Activated T-cell treated with anti-CD3 and anti-CD28 coated beads, Interleukin-2, amount 50 U/mL, for 24 hours (primary cell): ENCODE measurements around the gene C2orf68.
"Not testable (repeated sequence)": the region's sequence is repeated elsewhere in the genome, so short reads cannot be mapped to it uniquely, and the experiment has no call there.

Source experiments
- DNase-seq: peaks from one replicate; pipeline ENCODE4 v3.0.0-alpha.2; 2020
- H3K27ac Mint-ChIP-seq: 2 replicates; pipeline ENCODE4 v1.8.0; 2020; ENCODE audit warnings: mild to moderate bottlenecking, mixed read lengths
- H3K27me3 Mint-ChIP-seq: 2 replicates; pipeline ENCODE4 v1.8.0; 2020; ENCODE audit warnings: mixed read lengths
- H3K36me3 Mint-ChIP-seq: 2 replicates; pipeline ENCODE4 v1.8.0; 2020; ENCODE audit warnings: low read depth, mixed read lengths
- H3K4me1 Mint-ChIP-seq: 2 replicates; pipeline ENCODE4 v1.8.0; 2020; ENCODE audit warnings: low read depth, mixed read lengths
- H3K4me3 Mint-ChIP-seq: 2 replicates; pipeline ENCODE4 v1.8.0; 2020; ENCODE audit warnings: mild to moderate bottlenecking, moderate library complexity, mixed read lengths
- H3K9me3 Mint-ChIP-seq: 2 replicates; pipeline ENCODE4 v1.8.0; 2020; ENCODE audit warnings: mixed read lengths

C2orf68 gene

GRCh38 chr2:85613717-85614515 lies 2.0 kb upstream of the C2orf68 start:
- Mint-ChIP-seq H3K9me3 (no peaks in the 10 kb centered on the region), H3K4me1 (peaks cover 43% of the 10 kb centered on the region), H3K4me3 (peak overlapping the region; percentile 37), H3K27ac (no peak overlapping the region), H3K36me3 (peaks cover 45% of the 10 kb centered on the region), H3K27me3 (no peaks in the 10 kb centered on the region)
- no peak for DNase-seq

GRCh38 chr2:85611217-85611704 lies 605 bp downstream of the C2orf68 start:
- Mint-ChIP-seq H3K9me3 (no peaks in the 10 kb centered on the region), H3K27me3 (no peaks in the 10 kb centered on the region), H3K4me3 (peak overlapping the region; percentile 94), H3K36me3 (peaks cover 49% of the 10 kb centered on the region), H3K27ac (peak overlapping the region; percentile 94), H3K4me1 (peaks cover 38% of the 10 kb centered on the region)
- DNase-seq: no peak

GRCh38 chr2:85607268-85608215 lies 4.3 kb downstream of the C2orf68 start:
- DNase-seq: no peak
- Mint-ChIP-seq H3K27ac (peak overlapping the region; percentile 71), H3K9me3 (no peaks in the 10 kb centered on the region), H3K36me3 (peaks cover 65% of the 10 kb centered on the region), H3K27me3 (no peaks in the 10 kb centered on the region), H3K4me1 (peaks cover 54% of the 10 kb centered on the region), H3K4me3 (no peak overlapping the region)

GRCh38 chr2:85606116-85606455 lies 5.8 kb downstream of the C2orf68 start:
- Mint-ChIP-seq H3K27ac (peak overlapping the region; percentile 38), H3K9me3 (no peaks in the 10 kb centered on the region), H3K4me3 (no peak overlapping the region)

GRCh38 chr2:85605406-85606115 lies 6.3 kb downstream of the C2orf68 start:
- Mint-ChIP-seq H3K9me3 (no peaks in the 10 kb centered on the region), H3K27ac (no peak overlapping the region), H3K27me3 (no peaks in the 10 kb centered on the region), H3K4me1 (peaks cover 54% of the 10 kb centered on the region), H3K36me3 (peaks cover 54% of the 10 kb centered on the region), H3K4me3 (no peak overlapping the region)
- DNase-seq: no peak

More at GRCh38 chr2:85606116-85606455, 5.8 kb downstream of the C2orf68 start:
- Mint-ChIP-seq H3K4me1 (peaks cover 54% of the 10 kb centered on the region), H3K27me3 (no peaks in the 10 kb centered on the region), H3K36me3 (peaks cover 54% of the 10 kb centered on the region)
- DNase-seq: no peak

- no peak for DNase-seq
- H3K4me3 Mint-ChIP-seq: peak overlapping the region; percentile 86
- H3K27me3 Mint-ChIP-seq: no peaks in the 10 kb centered on the region
- peaks cover 53% of the 10 kb centered on the region for H3K4me1 Mint-ChIP-seq
- H3K27ac Mint-ChIP-seq: peak overlapping the region; percentile 38
- peaks cover 54% of the 10 kb centered on the region for H3K36me3 Mint-ChIP-seq
- H3K9me3 Mint-ChIP-seq: no peaks in the 10 kb centered on the region
Measured at GRCh38 chr2:85604568-85605339, 7.1 kb downstream of the C2orf68 start.

- H3K36me3 Mint-ChIP-seq: peaks cover 56% of the 10 kb centered on the region
- H3K4me3 Mint-ChIP-seq: peak overlapping the region; percentile 86
- H3K27me3 Mint-ChIP-seq, DNase-seq, H3K9me3 Mint-ChIP-seq: not testable (repeated sequence)
- peak overlapping the region; percentile 63 for H3K27ac Mint-ChIP-seq
- H3K4me1 Mint-ChIP-seq: peaks cover 53% of the 10 kb centered on the region
Measured at GRCh38 chr2:85604133-85604444, 7.8 kb downstream of the C2orf68 start.

GRCh38 chr2:85602476-85603234 lies 9.2 kb downstream of the C2orf68 start, which contains the start of gene TMEM150A:
Gene TMEM150A (minus strand): TSS chr2:85602698. CDS start chr2:85601948, 750 bp downstream.
- Mint-ChIP-seq H3K27ac (peak within 1 kb of the TSS; percentile 83), H3K27me3 (no peaks in the 10 kb centered on the region), H3K36me3 (peaks cover 53% of the 10 kb centered on the region), H3K4me3 (peak within 1 kb of the TSS; percentile 86), H3K4me1 (peaks cover 44% of the 10 kb centered on the region), H3K9me3 (no peaks in the 10 kb centered on the region)
- peak; percentile 94 for DNase-seq

- Mint-ChIP-seq H3K4me1 (peaks cover 47% of the 10 kb centered on the region), H3K9me3 (no peaks in the 10 kb centered on the region), H3K27me3 (no peaks in the 10 kb centered on the region), H3K4me3 (peak overlapping the region; percentile 78), H3K36me3 (peaks cover 55% of the 10 kb centered on the region), H3K27ac (peak overlapping the region; percentile 83)
- DNase-seq: no peak
Measured at GRCh38 chr2:85601771-85602475, 9.9 kb downstream of the C2orf68 start.

GRCh38 chr2:85600951-85601770 lies 10.7 kb downstream of the C2orf68 start:
- H3K4me1 Mint-ChIP-seq: peaks cover 54% of the 10 kb centered on the region
- H3K27ac Mint-ChIP-seq: peak overlapping the region; percentile 83
- H3K27me3 Mint-ChIP-seq: no peaks in the 10 kb centered on the region
- peaks cover 56% of the 10 kb centered on the region for H3K36me3 Mint-ChIP-seq
- H3K9me3 Mint-ChIP-seq: no peaks in the 10 kb centered on the region
- H3K4me3 Mint-ChIP-seq: peak overlapping the region; percentile 78
- no peak for DNase-seq

- Mint-ChIP-seq H3K9me3 (no peaks in the 10 kb centered on the region), H3K4me1 (peaks cover 50% of the 10 kb centered on the region), H3K36me3 (peaks cover 57% of the 10 kb centered on the region), H3K27me3 (no peaks in the 10 kb centered on the region), H3K27ac (peak overlapping the region; percentile 69), H3K4me3 (no peak overlapping the region)
- DNase-seq: no peak
Measured at GRCh38 chr2:85600235-85600575, 11.7 kb downstream of the C2orf68 start.
